NCI-H446 (cell line): ENCODE results near the gene TM9SF3.
"Not testable (repeated sequence)": the region's sequence is repeated elsewhere in the genome, so short reads cannot be mapped to it uniquely, and the experiment has no call there.

Experiments
- DNase-seq, 2 experiments: peaks; one replicate each; lab custom pipeline; 2025; lab: John Stamatoyannopoulos, UW

The TM9SF3 gene

GRCh38 chr10:96598846-96599245 lies 12.0 kb upstream of the TM9SF3 start:
- no peak for DNase-seq

- no peak for DNase-seq
These were observed 9.9 kb upstream of the TM9SF3 start for GRCh38 chr10:96596422-96597407.

- DNase-seq = no peak
These were observed 8.9 kb upstream of the TM9SF3 start for GRCh38 chr10:96595741-96596140.

GRCh38 chr10:96591946-96592345 lies 5.1 kb upstream of the TM9SF3 start:
- DNase-seq = no peak

GRCh38 chr10:96588616-96589419 lies 2.0 kb upstream of the TM9SF3 start:
- DNase-seq = no peak

- no peak for DNase-seq
These were observed 1.3 kb upstream of the TM9SF3 start for GRCh38 chr10:96588060-96588554.

GRCh38 chr10:96587264-96588059 lies 650 bp upstream of the TM9SF3 start:
- DNase-seq = peak in 1 of 2 experiments; percentile 53

- no peak for DNase-seq
These were observed 935 bp downstream of the TM9SF3 start for GRCh38 chr10:96585736-96586418.

- DNase-seq = no peak
These were observed 2.3 kb downstream of the TM9SF3 start for GRCh38 chr10:96584474-96584873.

GRCh38 chr10:96584035-96584434 lies 2.8 kb downstream of the TM9SF3 start:
- no peak for DNase-seq

GRCh38 chr10:96579133-96579532 lies 7.7 kb downstream of the TM9SF3 start:
- DNase-seq = no peak

- no peak for DNase-seq
These were observed 8.2 kb downstream of the TM9SF3 start for GRCh38 chr10:96578633-96579032.

- no peak for DNase-seq
These were observed 8.8 kb downstream of the TM9SF3 start for GRCh38 chr10:96578022-96578421.

- no peak for DNase-seq
These were observed 9.7 kb downstream of the TM9SF3 start for GRCh38 chr10:96577069-96577468.

GRCh38 chr10:96576277-96576980 lies 10.4 kb downstream of the TM9SF3 start:
- no peak for DNase-seq

- not testable (repeated sequence) for DNase-seq
These were observed 12.2 kb downstream of the TM9SF3 start for GRCh38 chr10:96574564-96574963.

GRCh38 chr10:96573036-96573435 lies 13.8 kb downstream of the TM9SF3 start:
- DNase-seq = no peak

GRCh38 chr10:96570983-96571964 lies 15.5 kb downstream of the TM9SF3 start:
- no peak for DNase-seq

GRCh38 chr10:96570511-96570910 lies 16.3 kb downstream of the TM9SF3 start:
- DNase-seq = no peak
